ENCODE data around the gene YIPF4.
"Not testable (repeated sequence)": the region's sequence is repeated elsewhere in the genome, so short reads cannot be mapped to it uniquely, and the experiment has no call there.

Gene YIPF4

DNA sequence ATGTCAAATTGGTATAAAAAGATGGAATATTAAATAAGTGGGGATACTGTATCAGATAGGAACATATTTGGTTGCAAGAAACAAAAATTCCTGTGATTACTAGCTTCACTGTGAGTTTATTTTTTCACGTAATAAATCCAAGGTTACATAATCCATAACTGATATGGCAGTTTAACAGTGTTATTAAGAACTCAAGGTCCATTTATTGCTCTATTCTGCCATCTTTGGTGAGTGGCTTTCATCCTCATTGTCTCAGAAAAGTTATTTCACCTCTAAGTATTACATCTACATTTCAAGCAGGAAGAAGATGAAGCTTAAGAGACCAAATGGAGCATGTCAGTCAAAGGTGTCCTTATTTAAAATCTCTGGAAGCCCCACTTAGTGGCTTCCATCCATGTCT lies 37.2 kb downstream of the YIPF4 start:
- TF ChIP-seq, protein P1, sequence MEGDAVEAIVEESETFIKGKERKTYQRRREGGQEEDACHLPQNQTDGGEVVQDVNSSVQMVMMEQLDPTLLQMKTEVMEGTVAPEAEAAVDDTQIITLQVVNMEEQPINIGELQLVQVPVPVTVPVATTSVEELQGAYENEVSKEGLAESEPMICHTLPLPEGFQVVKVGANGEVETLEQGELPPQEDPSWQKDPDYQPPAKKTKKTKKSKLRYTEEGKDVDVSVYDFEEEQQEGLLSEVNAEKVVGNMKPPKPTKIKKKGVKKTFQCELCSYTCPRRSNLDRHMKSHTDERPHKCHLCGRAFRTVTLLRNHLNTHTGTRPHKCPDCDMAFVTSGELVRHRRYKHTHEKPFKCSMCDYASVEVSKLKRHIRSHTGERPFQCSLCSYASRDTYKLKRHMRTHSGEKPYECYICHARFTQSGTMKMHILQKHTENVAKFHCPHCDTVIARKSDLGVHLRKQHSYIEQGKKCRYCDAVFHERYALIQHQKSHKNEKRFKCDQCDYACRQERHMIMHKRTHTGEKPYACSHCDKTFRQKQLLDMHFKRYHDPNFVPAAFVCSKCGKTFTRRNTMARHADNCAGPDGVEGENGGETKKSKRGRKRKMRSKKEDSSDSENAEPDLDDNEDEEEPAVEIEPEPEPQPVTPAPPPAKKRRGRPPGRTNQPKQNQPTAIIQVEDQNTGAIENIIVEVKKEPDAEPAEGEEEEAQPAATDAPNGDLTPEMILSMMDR (conservative IDR thresholded peaks at IDR 0.05; ENCODE audit: low read depth, low read length): no peak
- no peak for DNase-seq (ENCODE audit: low read depth)
- no peak overlapping the region for H3K4me3 ChIP-seq (ENCODE audit: low read length)

DNA sequence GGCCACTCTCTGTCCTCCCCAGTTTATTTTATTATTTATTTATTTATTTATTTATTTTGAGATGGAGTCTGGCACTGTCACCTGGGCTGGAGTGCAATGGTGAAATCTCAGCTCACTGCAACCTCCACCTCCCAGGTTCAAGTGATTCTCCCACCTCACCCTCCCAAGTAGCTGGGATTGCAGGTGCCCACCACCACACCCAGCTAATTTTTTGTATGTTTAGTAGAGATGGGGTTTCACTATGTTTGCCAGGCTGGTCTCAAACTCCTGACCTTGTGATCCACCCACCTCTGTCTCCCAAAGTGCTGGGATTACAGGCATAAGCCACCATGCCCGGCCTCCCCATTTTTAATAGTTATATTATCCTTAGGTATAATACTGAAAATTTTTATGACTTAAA lies 51.0 kb downstream of the YIPF4 start:
- not testable (repeated sequence) for DNase-seq (ENCODE audit: low read depth); H3K4me3 ChIP-seq (ENCODE audit: low read length)

DNA sequence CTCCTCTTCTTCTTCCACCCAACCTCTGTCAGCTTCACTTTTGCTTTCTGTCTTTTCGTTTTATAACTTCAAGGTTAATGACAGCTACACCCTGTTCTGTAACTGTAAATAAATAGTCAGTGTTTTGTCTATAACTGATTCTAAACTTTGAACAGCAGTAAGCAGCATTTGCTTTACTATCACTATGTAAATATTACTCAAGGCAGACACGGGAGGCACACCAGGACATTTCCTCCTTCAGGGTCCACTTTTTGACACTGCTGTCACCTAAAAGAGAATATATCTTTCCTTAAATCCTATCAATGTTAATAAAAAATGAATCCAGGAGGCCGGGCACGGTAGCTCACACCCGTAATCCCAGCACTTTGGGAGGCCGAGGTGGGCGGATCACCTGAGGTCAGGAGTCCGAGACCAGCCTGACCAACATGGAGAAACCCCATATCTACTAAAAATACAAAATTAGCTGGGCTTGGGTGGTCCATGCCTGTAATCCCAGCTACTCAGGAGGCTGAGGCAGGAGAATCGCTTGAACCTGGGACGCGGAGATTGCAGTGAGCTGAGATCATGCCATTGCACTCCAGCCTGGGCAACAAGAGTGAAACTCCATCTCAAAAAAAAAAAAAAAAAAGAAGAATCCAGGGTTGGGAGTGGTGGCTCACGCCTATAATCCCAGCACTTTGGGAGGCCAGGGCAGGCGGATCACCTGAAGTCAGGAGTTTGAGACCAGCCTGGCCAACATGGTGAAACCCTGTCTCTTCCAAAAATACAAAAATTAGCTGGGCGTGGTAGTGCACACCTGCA lies 51.7 kb downstream of the YIPF4 start:
- H3K4me3 ChIP-seq (ENCODE audit: low read length); DNase-seq (ENCODE audit: low read depth): not testable (repeated sequence)

DNA sequence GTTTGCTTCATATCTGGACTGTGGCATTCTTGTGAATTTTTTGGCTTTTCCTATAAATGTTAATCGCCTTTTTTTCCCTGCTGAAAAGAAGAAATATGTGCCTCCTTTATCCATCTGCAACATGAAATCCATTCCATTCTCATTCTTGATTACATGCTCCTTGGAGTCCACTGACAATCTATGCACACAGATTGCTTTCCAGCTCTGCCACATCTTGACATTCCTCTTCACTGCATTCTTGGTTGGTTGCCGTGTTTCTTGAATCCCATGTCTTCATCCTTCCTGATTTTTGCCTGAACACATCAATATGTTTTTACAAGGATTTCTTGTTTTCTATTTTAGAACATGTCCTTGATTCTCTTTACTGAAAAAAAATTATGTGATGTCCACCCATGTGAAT lies 52.4 kb downstream of the YIPF4 start:
- no peak for DNase-seq (ENCODE audit: low read depth)
- TF ChIP-seq, protein P1 (conservative IDR thresholded peaks at IDR 0.05; ENCODE audit: low read depth, low read length): no peak
- no peak overlapping the region for H3K4me3 ChIP-seq (ENCODE audit: low read length)

DNA sequence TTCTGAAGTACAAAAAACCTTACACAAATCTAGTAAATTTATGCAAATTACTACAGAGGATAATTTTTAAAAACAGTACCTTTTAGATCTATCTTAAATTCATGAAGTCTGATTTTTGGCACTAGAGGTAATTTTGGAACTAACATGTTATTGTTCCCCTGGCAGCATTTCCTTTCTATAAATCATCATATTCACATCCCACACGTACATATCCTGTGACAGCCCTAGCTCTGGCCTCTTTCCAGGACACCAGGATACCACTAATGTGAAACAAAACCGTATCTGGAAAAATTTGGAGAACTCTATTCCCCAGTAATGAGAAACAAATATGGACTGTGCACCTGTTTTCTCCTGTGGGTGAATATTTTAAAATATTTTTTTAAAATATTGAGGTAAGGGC lies 65.1 kb downstream of the YIPF4 start:
- no peak for DNase-seq (ENCODE audit: low read depth)
- no peak overlapping the region for H3K4me3 ChIP-seq (ENCODE audit: low read length)
- TF ChIP-seq, protein P1 (conservative IDR thresholded peaks at IDR 0.05; ENCODE audit: low read depth, low read length): no peak

DNA sequence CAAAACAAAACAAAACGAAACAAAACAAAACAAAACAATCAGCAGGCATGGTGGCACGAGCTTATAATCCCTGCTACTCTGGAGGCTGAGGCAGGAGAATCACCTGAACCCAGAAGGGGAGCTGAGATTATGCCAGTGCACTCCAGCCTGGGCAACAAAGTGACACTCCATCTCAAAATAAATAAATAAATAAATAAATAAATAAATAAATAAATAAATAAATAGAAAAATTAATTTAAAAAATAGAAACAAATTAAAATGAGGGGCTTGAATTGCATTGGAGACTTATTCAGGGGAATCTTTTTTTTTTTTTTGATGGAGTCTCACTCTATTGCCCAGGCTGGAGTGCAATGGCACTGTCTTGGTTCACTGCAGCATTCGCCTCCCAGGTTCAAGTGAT lies 73.1 kb downstream of the YIPF4 start:
- H3K4me3 ChIP-seq (ENCODE audit: low read length); DNase-seq (ENCODE audit: low read depth): not testable (repeated sequence)

DNA sequence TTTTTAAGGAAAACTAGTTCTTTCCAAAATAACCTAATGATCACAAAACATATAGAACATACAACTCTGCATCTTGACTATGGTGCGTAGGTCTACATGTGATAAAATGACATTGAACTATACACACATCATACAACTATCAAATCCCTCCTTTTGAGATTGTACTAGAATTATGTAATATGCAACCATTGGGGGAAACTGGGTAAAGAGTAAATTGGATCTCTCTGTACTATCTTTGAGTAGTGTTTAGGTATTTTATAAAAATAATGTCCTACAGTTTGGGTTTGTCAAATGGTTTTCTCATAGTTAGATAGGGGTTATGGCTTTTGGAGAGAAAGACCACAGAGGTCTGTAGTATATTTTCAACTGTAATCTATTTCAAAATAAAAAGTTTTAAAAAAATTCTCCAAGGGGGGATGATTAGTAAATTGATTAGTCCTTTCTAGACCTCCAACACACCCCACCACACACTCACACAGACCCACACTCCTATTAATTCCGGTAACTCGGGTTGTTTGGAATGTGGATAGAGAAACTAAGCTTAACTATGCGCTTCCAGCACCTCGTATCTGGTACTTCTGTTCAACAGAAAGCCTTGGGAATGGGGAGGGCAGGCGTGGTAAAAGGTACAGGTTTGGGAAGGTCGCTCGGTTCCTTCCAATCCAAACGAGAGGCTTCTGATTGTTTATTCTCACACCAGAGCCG lies 78.4 kb downstream of the YIPF4 start:
- no peak for DNase-seq (ENCODE audit: low read depth)
- H3K4me3 ChIP-seq (ENCODE audit: low read length): peak overlapping the region; percentile 77
- TF ChIP-seq, protein P1 (conservative IDR thresholded peaks at IDR 0.05; ENCODE audit: low read depth, low read length): no peak

DNA sequence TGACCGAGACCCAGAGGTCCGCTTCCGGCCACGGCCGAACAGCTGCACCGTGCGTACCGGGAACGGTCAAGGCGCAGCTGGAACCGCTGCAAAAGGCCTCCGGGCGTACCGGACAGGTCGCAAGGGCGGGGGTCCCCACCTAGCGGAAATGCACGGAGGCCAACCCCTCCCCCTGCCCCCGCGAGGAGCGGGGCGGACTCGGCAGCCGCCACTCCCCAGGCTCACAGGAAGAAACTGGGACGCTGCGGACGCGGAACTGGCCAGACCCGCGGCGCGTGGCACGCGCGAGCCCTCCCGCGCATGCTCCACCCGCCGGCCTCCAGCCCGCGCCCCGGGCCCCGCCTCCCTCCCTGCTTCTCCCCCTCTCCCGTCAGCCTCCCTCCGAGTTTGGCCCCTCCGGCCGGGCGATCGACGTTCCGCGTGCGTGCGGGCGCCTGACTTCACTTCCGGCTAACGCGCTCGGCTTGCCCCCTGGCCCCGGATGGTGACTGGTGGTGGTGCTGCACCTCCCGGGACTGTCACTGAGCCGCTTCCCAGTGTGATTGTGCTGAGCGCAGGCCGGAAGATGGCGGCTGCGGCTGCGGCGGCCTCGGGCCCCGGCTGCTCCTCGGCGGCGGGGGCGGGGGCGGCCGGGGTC lies 79.1 kb downstream of the YIPF4 start, which contains the start of gene BIRC6:
Gene BIRC6, plus strand, starts transcription at position 343 of the 637 bp plus-strand sequence. Its CDS starts 139 bp downstream, at position 482.
- TF ChIP-seq, protein P1 (conservative IDR thresholded peaks at IDR 0.05; ENCODE audit: low read depth, low read length): no peak
- H3K4me3 ChIP-seq (ENCODE audit: low read length): peak within 1 kb of the TSS; percentile 77
- DNase-seq (ENCODE audit: low read depth): peak; percentile 86

All from retinal pigment epithelial cell (primary cell).